ENCODE data around the gene CDH12. TPM values are rescaled to one million over a fixed set of nuclear protein-coding genes. Genes with fewer than 3 reads are reported as not detected.

Gene CDH12
- total RNA-seq, 1 donor from 2014 or later = 0.11 TPM

GRCh38 chr5:22728610-22729009 lies 124.5 kb downstream of the CDH12 start:
- H3K9me3 ChIP-seq = no peaks in the 10 kb centered on the region
- intact Hi-C loops (cut with DNase I) = no loop called here
- TF ChIP-seq CTCF (IDR thresholded peaks at IDR 0.05) = no peak
- H3K27ac ChIP-seq = no peak overlapping the region
- H3K4me3 ChIP-seq = no peak overlapping the region
- H3K36me3 ChIP-seq = no peaks in the 10 kb centered on the region
- no peaks in the 10 kb centered on the region for H3K27me3 ChIP-seq
- DNase-seq (ENCODE audit: low spot score in 2 of 2) = no peak
- H3K4me1 ChIP-seq = no peaks in the 10 kb centered on the region

GRCh38 chr5:22722491-22722890 lies 130.7 kb downstream of the CDH12 start:
- H3K4me3 ChIP-seq = no peak overlapping the region
- intact Hi-C loops (cut with DNase I) = no loop called here
- no peaks in the 10 kb centered on the region for H3K9me3 ChIP-seq
- no peak for DNase-seq (ENCODE audit: low spot score in 2 of 2)
- no peaks in the 10 kb centered on the region for H3K4me1 ChIP-seq
- H3K27ac ChIP-seq = no peak overlapping the region
- H3K27me3 ChIP-seq = no peaks in the 10 kb centered on the region
- TF ChIP-seq CTCF (IDR thresholded peaks at IDR 0.05) = no peak
- H3K36me3 ChIP-seq = no peaks in the 10 kb centered on the region

- no peak for DNase-seq (ENCODE audit: low spot score in 2 of 2)
Observed at GRCh38 chr5:22722056-22722455, 131.1 kb downstream of the CDH12 start.

GRCh38 chr5:22719842-22720241 lies 133.3 kb downstream of the CDH12 start:
- DNase-seq (ENCODE audit: low spot score in 2 of 2) = no peak
- intact Hi-C loops (cut with DNase I) = no loop called here
- H3K4me1 ChIP-seq = no peaks in the 10 kb centered on the region
- no peaks in the 10 kb centered on the region for H3K9me3 ChIP-seq
- no peak overlapping the region for H3K27ac ChIP-seq
- H3K36me3 ChIP-seq = no peaks in the 10 kb centered on the region
- TF ChIP-seq CTCF (IDR thresholded peaks at IDR 0.05) = no peak
- no peak overlapping the region for H3K4me3 ChIP-seq
- no peaks in the 10 kb centered on the region for H3K27me3 ChIP-seq

More at GRCh38 chr5:22722056-22722455, 131.1 kb downstream of the CDH12 start:
- no peaks in the 10 kb centered on the region for H3K4me1 ChIP-seq
- no peaks in the 10 kb centered on the region for H3K36me3 ChIP-seq
- no peaks in the 10 kb centered on the region for H3K9me3 ChIP-seq
- no peak overlapping the region for H3K4me3 ChIP-seq
- no peak for TF ChIP-seq CTCF (IDR thresholded peaks at IDR 0.05)
- H3K27ac ChIP-seq = no peak overlapping the region
- H3K27me3 ChIP-seq = no peaks in the 10 kb centered on the region
- intact Hi-C loops (cut with DNase I) = no loop called here

- intact Hi-C loops (cut with DNase I) = no loop called here
- no peak overlapping the region for H3K4me3 ChIP-seq
- H3K9me3 ChIP-seq = no peaks in the 10 kb centered on the region
- DNase-seq (ENCODE audit: low spot score in 2 of 2) = no peak
- TF ChIP-seq CTCF (IDR thresholded peaks at IDR 0.05) = no peak
- no peaks in the 10 kb centered on the region for H3K4me1 ChIP-seq
- H3K27me3 ChIP-seq = no peaks in the 10 kb centered on the region
- H3K36me3 ChIP-seq = no peaks in the 10 kb centered on the region
- H3K27ac ChIP-seq = no peak overlapping the region
Observed at GRCh38 chr5:22710660-22711059, 142.5 kb downstream of the CDH12 start.

GRCh38 chr5:22709743-22710142 lies 143.4 kb downstream of the CDH12 start:
- DNase-seq (ENCODE audit: low spot score in 2 of 2) = no peak
- no peaks in the 10 kb centered on the region for H3K36me3 ChIP-seq
- H3K27ac ChIP-seq = no peak overlapping the region
- intact Hi-C loops (cut with DNase I) = no loop called here
- no peaks in the 10 kb centered on the region for H3K27me3 ChIP-seq
- no peaks in the 10 kb centered on the region for H3K4me1 ChIP-seq
- TF ChIP-seq CTCF (IDR thresholded peaks at IDR 0.05) = no peak
- H3K9me3 ChIP-seq = no peaks in the 10 kb centered on the region
- H3K4me3 ChIP-seq = no peak overlapping the region

Data from ascending aorta (tissue), 2 donors.